GM19035 (cell line): Measurements from ENCODE around the gene ZNF699.
"Not testable (repeated sequence)": the region's sequence is repeated elsewhere in the genome, so short reads cannot be mapped to it uniquely, and the experiment has no call there.

Experiments
- ATAC-seq: cut with Tn5 transposase; IDR thresholded peaks from one replicate; pipeline ENCODE4 v1.9.1; 2021; ENCODE audit not compliant: unreplicated experiment

Gene ZNF699

GRCh38 chr19:9309139-9309973 lies at the start of gene ZNF699:
Gene ZNF699, minus strand, starts transcription at chr19:9309838. Its CDS starts 4,719 bp downstream, at chr19:9305119.
- ATAC-seq, result peak; percentile 93

GRCh38 chr19:9354651-9355050 lies 45.0 kb upstream of the ZNF699 start:
- no peak for ATAC-seq

DNA sequence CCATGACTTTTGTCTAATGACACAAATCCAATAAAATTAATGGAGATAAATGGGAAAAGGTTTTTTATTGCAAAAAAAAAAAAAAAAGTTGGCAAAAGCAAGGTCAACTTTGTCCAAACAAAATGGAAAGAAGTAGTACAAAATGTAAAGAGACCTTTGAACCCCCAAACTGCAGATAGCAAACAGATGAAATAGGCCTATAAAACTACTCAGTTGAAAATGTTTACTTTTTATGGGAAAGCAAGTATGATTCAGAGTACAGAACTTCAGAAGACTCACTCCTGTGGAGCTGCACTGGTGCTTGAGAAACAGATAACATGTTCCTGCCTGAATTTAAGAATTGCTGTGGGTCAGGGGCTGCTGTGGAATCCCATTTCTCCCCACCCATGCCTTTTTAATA lies 43.4 kb upstream of the ZNF699 start:
- ATAC-seq, result no peak

GRCh38 chr19:9352505-9352904 lies 42.9 kb upstream of the ZNF699 start:
- no peak for ATAC-seq

GRCh38 chr19:9348671-9349070 lies 39.0 kb upstream of the ZNF699 start:
- no peak for ATAC-seq

GRCh38 chr19:9348253-9348652 lies 38.6 kb upstream of the ZNF699 start:
- ATAC-seq, result no peak

DNA sequence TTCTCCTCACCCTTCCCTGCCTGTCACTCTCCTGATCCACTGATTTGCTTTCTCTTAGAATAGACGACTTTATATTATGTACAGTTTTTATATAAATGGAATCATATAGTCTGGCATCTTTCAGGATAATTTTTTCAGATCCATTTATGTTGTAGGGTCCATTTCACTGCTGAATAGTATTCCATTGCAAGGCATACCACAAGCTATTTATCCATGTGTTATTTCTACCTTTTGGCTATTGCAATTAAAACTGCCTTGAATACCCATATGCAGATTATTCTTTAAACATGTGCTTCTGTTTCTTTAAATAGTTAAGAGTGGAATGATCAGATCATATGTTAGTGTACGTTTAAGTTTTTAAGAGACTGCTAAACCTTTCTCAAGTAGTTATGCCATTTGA lies 35.4 kb upstream of the ZNF699 start:
- no peak for ATAC-seq

DNA sequence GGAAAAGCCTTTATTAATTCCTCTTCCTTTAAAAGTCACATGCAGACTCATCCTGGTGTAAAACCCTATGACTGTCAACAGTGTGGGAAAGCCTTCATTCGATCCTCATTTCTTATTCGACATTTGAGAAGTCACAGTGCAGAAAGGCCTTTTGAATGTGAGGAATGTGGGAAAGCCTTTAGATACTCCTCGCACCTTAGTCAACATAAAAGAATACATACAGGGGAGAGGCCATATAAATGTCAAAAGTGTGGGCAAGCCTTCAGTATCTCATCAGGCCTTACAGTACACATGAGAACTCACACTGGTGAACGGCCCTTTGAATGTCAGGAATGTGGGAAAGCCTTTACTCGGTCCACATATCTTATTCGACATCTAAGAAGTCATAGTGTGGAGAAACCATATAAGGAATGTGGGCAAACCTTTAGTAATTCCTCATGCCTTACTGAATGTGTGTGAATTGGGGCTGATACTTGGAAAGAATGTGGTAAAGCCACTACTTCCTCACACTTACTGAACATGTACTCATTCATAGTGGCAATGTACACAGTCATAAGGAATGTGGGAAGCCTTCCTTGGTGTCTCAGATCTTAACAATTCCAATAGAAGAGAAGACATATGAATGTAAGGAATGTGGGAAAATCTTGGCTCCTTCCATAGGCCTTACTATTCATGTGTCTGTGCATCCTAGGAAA lies 33.1 kb upstream of the ZNF699 start:
- ATAC-seq, result no peak

DNA sequence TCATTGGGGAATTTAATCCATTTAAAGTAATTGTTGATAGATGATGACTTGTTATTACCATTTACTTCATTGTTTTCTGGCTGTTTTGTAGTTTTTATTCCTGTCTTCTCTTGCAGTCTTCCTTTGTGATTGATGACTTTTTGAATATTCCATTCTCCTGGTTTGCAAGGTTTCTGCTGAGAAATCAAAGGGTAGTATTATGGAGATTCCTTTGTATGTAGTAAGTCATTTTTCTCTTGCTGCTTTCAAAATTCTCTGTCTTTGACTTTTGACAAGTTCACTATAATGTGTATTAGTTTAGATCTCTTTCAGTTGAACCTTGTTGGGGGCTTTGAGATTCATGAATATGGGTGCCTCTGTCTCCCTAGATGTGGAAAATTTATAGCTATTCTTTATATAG lies 20.4 kb upstream of the ZNF699 start:
- no peak for ATAC-seq

DNA sequence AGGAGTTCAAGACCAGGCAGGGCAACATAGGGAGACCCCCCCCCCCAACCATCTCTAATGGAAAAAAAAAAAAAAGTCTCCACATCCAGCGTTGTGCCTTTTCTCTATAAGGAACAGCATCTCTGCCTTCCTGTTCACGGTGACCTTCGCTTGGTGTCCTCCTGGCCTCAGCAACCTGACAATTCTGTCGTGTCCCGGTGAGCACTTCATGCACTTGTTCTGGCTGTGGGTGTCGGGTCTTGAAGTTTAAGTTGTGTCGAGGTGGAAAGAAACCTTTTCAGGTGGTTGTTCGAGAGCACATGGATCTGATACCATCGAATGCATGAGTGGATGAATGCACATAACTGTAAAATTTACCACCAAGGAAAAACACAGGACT lies 14.9 kb upstream of the ZNF699 start:
- ATAC-seq, result no peak

DNA sequence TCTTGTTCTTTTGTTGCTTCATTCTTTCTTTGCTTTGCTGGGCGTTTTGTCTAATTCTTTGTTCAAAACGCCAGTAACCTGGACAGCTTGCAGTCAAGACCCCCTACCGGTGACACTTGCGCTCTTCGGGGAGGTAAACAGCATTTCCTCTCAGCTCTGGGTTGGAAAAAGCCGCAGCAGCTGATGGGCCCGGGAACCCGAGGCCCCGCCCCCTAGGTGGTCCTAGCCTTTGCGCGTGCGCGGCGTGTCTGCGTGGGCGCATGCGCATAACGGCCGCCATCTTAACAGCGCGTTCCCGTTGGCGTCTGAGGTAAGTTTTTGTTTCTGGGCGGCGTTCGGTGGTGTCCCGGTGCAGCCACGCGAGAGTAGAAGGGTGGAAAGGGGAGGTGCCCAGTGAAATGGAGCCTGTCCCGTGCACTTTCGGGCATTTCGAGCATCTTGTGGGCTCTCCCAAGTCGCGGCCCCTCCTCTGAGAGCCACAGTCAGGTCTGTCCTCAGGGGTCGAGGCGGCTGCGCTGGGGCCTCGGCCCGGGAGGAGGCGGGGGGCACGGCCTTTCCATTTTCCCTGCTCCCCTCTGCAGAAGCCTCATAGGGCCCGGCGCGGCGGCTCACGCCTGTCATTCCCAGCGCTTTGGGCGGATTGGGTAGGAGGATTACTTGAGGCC lies 14.4 kb upstream of the ZNF699 start, which contains the start of gene ZNF559:
Gene ZNF559, plus strand, starts transcription at position 261 of the 665 bp plus-strand sequence. CDS start 14,371 bp downstream, outside the sequence.
- peak; percentile 92 for ATAC-seq

- peak; percentile 40 for ATAC-seq
Observed at GRCh38 chr19:9323557-9323918, 13.9 kb upstream of the ZNF699 start.

DNA sequence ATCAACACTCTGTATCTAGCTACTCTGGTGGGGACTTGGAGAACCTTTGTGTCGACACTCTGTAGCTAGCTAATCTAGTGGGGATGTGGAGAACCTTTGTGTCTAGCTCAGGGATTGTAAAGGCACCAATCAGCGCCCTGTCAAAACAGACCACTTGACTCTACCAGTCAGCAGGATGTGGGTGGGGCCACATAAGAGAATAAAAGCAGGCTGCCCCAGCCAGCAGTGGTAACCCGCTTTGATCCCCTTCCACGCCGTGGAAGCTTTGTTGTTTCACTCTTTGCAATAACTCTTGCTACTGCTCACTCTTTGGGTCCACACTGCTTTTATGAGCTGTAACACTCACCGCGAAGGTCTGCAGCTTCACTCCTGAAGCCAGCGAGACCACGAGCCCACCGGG lies 12.6 kb upstream of the ZNF699 start:
- ATAC-seq, result not testable (repeated sequence)

DNA sequence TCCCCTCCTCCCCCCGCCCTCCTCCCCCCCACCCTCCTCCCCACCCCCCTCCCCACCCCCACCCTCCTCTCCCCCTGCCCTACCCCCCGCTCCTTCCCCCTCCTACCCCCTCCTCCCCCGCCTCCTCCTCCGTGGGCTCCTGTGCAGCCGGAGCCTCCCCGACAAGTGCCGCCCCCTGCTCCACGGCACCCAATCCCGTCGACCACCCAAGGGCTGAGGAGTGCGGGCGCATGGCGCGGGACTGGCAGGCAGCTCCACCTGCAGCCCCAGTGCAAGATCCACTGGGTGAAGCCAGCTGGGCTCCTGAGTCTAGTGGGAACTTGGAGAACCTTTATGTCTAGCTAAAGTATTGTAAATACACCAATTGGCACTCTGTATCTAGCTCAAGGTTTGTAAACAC lies 12.1 kb upstream of the ZNF699 start:
- not testable (repeated sequence) for ATAC-seq

DNA sequence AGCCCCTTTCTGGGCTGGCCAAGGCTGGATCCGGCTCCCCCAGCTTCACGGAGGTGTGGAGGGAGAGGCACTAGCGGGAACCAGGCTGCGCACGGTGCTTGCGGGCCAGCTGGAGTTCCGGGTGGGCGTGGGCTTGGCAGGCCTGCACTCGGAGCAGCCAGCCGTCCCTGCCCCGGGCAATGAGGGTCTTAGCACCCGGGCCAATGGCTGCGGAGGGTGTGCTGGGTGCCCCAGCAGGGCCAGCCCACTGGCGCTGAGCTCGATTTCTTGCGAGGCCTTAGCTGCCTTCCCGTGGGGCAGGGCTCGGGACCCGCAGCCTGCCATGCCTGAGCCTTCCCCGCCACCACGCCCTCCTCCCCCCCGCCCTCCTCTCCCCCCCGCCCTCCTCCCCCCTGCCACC lies 11.7 kb upstream of the ZNF699 start:
- no peak for ATAC-seq

- no peak for ATAC-seq
Observed at GRCh38 chr19:9313756-9314155, 4.1 kb upstream of the ZNF699 start.

DNA sequence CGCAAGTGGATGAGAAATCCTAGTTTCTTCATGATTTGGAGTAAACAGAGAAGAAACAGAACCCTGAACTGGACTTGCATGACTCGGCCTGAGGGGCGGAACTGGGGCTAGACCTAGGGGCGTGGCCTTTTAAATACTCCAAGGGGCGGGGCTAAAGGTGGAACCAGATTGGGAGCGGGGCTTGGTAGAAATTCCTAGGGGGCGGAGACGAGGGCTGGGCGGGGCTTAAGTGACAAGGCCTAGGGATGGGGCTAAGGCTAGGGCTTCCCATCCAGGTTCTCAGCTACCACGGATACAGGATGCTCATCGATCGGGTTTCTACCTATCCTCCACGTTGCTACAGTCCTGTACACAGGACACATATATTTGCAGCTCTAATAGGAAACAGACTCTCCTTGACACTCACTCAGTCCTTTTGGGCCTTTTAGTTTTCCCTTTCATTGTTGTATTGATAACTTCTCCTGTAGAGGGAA lies 372 bp upstream of the ZNF699 start:
- ATAC-seq, result peak; percentile 62

DNA sequence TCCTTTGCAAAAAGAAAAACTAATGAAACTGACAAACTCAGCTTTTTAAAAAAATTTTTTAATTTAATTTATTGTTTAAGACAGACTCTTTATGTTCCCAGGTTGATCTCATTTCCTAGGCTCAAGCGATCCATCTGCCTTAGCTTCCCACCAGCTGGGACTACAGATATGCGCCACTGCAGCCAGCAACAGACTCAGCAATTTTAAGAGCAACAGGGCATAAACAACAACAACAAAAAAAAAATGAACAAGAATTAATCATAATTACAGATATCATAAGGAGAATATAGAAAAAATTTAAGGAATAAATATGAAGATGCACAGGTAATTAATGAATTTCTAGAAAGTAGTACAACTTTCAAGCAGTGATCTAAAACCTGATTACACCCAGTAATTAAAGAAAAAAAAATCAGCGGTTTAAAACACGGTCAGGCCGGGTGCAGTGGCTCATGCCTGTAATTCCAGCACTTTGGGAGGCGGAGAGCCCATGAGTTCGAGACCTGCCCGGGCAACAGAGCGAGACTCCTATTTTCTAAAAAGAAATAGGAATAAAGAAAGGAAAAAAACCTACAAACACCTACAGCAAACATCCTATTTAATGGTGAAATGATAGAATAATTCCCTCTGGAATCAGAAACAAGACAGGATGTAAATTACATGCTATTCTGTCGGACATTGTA lies 1.4 kb downstream of the ZNF699 start:
- ATAC-seq, result no peak

GRCh38 chr19:9306443-9306842 lies 3.2 kb downstream of the ZNF699 start:
- ATAC-seq, result no peak

DNA sequence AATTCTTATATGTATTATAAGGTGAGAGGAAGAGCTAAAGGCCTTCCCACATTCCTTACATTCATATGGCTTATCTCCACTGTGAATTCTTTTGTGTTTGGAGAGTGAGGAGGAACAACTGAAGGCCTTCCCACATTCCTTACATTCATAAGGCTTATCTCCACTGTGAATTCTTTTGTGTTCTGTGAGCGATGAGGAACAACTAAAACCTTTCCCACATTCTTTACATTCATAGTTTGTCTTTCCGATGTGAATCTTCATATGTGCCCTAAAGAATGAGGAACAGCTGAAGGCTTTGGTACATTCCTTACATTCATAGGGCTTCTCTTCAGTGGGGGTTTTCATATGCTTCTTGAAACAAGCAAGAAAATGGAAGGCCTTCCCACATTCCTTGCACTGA lies 13.3 kb downstream of the ZNF699 start:
- no peak for ATAC-seq

DNA sequence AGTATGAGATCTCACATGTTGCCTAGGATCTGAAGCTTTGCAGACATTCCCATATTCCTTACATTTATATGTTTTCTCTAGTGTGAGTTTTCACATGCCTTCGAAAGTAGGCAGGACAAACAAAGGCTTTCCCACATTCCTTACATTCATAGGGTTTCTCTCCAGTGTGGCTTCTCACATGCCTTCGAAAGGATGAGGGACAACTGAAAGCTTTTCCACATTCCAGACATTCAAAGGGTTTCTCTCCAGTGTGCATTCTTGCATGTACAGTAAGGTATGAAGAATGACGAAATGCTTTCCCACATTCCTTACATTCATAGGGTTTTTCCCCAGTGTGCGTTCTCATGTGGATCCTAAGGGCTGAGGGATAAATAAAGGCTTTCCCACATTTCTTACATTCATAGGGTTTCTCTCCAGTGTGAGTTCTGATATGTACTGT lies 14.2 kb downstream of the ZNF699 start:
- ATAC-seq, result no peak
